GM18498 (cell line): ENCODE results near the gene CFAP52.
"Not testable (repeated sequence)": the region's sequence is repeated elsewhere in the genome, so short reads cannot be mapped to it uniquely, and the experiment has no call there.

Source experiments
- ATAC-seq: cut with Tn5 transposase; IDR thresholded peaks from one replicate; pipeline ENCODE4 v1.9.1; 2021; ENCODE audit warnings: mild to moderate bottlenecking, moderate library complexity; ENCODE audit not compliant: unreplicated experiment

The CFAP52 gene, protein sequence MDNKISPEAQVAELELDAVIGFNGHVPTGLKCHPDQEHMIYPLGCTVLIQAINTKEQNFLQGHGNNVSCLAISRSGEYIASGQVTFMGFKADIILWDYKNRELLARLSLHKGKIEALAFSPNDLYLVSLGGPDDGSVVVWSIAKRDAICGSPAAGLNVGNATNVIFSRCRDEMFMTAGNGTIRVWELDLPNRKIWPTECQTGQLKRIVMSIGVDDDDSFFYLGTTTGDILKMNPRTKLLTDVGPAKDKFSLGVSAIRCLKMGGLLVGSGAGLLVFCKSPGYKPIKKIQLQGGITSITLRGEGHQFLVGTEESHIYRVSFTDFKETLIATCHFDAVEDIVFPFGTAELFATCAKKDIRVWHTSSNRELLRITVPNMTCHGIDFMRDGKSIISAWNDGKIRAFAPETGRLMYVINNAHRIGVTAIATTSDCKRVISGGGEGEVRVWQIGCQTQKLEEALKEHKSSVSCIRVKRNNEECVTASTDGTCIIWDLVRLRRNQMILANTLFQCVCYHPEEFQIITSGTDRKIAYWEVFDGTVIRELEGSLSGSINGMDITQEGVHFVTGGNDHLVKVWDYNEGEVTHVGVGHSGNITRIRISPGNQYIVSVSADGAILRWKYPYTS

DNA sequence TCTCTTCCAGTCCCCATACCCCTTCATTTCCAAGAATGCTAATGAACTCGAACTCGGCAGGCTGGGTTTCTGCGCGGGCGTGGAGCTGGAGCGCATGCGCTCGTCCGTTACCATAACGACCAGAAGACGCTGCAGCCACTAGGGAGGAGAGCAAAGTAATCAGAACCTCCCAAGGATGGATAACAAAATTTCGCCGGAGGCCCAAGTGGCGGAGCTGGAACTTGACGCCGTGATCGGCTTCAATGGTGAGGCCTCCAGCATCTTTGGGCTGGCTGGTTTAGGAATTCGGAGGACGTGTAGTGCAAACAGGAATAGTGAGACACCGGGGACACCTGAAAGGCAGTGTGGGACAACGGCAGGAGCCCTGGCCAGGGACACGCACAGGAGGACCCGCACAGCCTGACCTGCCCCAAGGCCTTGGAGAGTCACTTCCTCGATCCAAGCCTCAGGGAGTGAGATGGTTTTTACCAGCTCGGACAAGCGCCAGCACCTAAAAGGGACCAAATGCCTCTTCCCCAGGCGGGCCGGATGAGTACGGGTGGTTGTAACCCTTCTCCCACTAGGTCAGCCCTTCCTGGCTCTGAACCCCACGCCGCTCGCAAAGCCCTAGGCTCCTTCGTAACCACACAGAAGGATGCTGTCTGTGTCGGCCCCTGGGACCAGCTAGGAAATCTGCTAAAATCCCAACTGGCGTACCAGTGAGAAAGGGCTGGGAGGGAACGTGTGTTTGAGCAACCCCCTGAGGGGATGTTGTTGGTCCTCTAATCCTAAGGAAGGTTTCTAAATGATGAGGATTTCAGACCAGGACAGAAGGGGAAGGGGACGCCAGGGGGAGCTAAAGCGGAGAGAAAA, at the start of gene CFAP52:
TSS of gene CFAP52 (plus strand) at position 122 of the 852 bp plus-strand sequence. CDS start at position 176, 54 bp downstream.
- peak; percentile 70 for ATAC-seq

DNA sequence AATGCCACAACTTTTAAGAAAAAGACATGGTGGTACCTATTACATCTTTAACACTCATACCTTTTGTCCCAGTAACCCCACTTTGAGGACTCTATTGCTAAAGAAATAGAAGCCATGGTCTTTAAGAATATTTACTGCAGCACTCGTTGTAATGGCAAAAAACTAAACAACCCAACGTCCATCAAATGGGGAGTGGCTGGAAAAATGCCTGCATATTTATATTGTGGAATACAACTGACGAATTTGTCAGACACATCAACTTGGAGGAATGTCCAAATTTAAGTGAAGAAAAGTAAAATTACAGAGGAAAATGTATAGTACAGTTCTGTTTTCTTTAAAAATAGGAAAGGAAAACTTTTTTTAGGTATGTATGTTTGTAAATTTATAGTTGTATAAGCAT, 48.7 kb upstream of the CFAP52 start:
- ATAC-seq: no peak

DNA sequence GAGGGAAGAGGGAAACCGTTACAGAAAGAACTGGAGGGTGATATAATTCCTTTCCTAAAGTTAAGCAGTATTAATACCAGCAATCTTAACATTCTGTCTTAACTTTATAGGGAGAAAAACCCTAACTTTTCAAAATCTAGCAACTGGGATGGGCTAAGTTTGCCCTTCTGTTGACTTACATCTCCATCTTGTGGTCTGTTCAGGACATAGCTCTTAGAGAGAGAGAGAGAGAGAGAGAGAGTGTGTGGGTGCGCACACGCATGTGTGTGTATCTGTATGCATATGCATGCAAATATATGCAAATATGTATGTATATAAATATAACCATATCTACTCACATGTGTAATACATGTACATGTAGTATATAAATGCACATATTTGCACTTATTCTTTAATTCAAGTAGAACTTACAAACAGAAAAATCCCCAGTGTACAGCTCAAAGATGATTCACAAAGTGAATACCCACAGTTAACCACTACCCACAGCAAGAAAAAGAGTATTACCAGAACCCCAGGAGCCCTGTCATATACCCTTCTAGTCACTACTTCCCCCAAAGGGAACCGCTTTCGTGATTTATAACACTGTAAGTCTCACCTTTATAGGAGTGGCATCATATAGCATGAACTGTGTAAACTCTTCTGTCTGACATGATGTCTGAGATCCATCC, 47.3 kb upstream of the CFAP52 start:
- no peak for ATAC-seq

DNA sequence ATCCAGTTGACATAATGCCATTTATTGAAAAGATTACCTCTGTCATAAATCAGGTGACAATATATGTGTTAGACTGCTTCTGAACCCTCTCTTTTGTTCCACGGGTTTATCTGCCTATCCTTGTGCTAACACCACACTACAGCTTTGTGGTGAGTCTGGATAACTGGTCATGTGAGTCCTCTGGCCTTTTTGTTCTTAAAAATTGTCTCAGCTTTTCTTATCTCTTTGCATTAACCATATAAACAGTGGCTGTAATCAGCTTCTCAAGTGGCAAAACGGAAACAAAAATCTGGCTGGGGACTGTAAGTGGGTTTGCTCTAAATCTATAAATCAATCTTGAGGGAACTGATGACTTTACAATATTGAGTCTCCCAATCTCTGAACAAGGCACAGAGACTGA, 45.4 kb upstream of the CFAP52 start:
- ATAC-seq: no peak

DNA sequence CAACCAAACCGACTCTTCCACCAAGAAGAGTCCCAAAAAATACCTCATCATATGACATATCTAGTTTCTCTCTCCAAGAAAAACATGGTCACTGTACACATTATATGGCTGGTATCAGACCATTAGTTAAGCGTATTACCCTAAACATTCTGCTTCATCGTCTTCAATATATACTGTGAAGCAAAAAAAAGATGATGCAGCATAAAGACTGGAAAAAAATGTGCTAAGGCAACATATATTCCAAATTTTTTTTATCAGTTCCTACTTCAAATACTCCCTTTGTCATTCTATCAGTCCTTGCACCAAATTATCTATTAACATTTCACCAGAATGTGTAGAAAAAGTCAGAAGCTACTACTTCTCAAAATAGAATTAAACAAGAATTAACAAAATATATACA, 43.7 kb upstream of the CFAP52 start:
- no peak for ATAC-seq

DNA sequence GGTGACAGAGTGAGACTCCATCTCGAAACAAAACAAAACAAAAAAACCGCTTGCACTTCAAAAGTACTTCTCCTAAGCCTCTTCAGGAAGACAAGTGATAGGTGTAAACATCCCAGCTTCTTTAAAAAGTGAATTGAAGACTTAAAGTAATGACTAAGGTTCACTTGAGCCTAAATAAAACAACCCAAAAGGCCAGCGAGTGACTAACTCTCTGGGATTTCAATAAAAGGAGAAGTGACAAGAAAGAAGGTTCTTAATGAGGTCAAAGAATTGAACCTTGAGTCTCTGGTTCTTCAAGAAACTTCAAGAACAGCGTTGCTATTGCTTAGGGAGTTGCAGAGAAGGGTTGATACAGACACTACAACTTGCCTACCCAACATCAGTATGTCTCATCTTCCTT, 43.0 kb upstream of the CFAP52 start:
- ATAC-seq: no peak

DNA sequence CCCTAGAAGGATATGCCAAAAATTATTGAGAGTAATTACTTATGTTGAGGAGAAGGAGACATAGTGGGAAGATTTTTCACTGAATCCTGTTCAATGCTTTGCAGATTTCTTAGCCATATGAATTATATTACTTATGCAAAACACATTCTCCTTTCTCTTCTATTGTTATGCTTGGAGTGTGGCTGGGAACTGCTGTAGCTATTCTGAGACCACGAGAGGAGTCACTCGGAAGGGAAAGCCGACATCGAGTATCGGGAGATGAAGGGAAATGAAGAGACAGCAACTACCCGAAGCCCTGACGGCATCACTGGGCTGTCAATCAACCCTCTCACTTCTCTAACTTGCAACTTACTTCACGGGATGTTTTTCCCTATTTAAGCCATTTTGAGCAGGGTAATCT, 40.4 kb upstream of the CFAP52 start:
- no peak for ATAC-seq

DNA sequence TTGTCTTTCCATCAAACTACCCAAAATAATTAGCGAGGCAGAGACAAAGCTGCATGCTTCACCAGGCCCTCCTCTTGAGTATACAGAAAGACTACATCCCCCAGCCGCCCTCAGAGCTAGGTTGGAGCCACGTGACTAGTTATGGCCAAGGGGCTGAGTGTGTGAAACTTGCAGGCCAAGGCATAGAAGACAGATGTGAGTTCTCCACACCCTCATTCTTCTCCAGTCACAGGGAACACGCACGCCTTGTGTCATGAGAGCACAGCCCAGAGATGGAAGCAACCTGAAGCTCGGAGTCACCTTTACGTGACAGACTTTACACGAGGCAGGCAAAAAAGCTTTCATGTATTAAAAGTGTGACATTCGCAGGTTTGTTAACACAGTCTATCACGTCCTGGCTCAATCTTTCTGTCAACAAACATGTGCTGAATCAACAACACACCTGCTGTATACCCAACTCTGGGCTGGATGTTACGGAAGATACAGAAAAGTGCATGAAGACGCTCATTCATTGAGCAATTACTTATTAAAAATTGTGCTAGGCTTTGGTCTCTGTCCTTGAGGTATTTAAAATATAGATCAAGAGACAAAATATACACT, 39.2 kb upstream of the CFAP52 start:
- no peak for ATAC-seq

DNA sequence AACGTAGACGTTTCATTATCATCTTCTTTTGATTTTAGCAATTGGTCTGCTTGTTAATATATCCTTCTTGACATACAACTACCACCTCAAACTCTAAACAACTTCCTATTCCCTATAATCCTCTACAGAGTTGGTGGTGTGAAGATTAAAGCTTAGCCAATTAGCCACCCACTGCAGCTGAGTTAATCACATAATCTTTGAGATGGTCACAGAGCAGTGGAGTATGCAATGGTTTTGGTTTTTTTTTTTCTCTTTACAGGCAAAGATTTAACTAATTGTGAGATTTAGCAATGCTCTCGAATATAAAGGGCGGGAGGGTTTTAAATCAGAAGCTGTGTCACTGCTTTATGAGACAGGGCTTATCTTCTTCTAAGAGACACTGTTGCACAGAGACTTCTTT, 37.8 kb upstream of the CFAP52 start:
- ATAC-seq: no peak

DNA sequence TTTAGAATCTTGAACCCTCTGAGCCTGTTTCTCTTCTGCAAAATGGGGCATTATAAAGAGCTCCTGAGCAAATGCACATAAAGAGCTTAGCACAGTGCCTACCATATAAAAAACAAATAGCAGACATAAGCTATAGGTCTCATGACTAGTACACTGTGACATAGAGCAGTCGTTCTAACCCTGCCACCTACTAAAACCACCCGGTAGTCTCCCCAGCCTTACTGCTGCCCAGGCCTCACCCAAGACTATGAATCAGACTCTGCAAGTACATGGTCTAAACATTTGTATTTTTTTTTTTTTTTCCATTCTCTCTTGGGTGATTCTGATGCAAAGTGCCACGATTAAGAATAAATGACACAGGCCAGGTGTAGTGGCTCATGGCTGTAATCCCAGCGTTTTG, 34.7 kb upstream of the CFAP52 start:
- no peak for ATAC-seq

DNA sequence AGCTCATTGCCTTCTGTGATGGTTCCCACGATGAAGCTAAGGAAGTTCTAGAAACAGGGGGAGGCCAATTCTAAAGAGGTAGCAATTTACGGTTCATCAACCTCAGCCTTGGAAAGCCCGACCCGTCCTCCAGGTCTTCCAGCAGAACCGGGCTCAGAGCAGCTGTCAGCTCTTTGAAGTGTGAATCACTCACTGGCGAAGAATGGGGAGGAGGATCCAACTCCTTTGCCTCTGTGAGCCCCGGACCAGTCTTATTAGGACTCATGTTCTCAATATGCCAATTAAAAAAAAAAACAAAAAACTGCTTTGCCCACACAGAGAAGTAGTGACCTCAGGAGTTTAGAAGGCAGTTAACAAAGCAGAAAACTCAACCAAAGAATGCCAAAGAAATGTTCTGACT, 32.2 kb upstream of the CFAP52 start:
- ATAC-seq: no peak

DNA sequence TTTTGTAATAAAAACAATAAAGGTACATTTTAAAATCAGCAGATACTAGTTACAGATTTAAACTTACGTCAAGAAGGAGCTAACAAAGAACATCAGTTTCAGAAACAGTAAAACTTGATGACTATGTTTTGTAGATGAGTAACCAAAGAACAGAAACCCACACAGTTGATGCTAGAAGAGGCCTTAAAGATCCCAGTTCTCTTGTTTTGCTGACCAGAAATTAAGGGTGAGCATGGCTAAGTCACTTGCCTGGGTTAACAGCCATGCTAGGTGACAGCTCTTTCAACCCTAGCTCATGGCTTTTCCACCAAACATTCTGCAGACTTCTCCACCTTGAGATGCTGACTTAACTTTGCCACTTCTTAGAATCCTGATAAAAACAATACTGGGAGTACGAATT, 27.2 kb upstream of the CFAP52 start:
- ATAC-seq: no peak

DNA sequence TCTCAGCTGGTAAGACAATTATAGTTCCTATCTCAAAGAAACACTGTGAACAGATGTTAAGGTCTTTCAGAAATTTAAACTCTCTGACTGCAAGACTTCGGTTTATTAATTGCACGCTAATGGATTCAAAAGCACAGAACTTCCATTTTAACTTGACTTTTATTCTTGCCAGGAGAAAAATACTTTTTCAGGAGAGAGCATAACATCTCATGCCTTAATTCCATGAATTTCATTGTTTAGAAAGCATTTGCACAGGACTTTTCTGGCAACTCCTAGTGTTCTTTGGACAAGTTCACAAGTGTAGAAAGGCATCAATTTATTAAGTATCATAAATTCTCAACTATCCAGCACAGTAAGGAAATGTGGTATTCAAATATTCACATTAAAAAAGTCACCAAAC, 23.3 kb upstream of the CFAP52 start:
- ATAC-seq: no peak

DNA sequence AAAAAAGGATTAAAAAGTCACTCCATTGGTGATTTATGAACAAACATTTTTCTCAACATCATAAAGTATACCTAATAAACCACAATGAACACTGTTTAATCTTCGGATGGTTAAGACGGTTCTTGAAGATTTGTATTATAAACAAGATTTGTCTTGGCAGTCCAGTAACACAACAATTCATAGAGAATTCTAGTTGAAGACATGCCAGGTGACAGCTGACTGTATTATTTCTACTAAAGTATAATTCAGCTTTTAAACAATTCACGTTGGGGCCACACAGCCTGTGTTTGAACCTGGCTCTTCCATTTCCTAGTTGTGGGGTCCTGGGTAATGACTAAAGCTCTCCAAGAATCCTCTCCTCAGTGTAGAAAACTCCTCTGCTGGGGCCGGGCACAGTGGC, 22.8 kb upstream of the CFAP52 start:
- no peak for ATAC-seq

DNA sequence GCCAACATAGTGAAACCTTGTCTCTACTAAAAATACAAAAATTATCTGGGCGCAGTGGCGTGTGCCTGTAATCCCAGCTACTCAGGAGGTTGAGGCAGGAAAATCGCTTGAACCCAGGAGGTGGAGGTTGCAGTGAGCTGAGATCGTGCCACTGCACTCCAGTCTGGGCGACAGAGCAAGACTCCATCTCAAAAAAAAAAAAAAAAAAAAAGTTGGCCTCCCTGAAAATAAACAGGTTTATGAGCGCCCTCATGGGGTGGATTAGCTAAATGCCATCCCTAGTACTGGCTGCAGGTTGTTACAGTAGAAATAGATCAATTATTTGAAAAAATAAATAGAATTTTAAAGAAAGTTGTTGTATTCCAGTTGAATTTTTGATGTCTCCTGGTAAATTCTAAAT, 21.7 kb upstream of the CFAP52 start:
- not testable (repeated sequence) for ATAC-seq

DNA sequence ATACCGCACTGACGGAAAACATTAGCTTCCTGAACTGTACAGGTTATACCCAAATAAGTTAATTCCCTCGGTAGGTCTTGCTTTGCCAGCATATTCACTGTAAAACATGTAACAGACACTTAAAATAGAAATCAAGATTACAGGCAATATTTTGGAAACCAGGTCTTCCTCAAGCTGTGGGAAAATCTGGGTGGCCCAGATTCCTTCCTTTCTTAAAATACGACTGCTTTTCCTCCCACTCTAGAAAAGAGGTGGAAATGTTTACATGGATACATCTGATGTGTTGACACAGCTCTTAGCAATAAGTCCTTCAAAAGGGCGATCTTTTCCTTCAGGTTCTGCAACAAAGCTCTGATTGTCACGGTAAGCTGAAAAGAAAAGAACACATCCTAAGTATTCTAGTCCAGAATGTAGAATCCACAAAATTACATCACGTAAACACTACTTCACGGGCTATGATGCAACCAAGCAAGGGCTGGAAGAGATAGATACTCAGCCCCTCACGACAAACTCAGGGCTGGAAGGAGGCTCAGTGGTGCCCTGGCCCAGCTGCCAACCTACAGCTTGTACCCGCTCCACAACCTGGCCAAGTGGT, 19.2 kb upstream of the CFAP52 start:
- no peak for ATAC-seq

DNA sequence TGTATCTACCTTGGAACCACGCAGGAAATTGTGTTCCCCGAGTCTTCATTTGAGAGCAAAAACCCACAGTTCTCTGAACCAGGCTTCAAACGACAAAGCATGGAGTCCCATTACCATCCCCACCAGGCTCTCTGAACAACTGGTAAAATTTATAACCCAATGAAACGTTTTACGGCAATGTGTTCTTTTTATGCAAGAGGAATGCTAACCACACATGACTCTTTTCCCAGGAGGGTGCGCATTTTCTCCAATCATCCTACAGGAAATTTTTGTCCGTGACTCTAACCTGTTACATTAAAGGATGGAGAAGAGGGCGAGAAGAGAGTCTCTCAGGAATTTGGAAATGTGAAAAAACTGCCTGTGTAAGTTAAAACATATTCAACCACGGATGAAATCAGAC, 18.6 kb upstream of the CFAP52 start:
- no peak for ATAC-seq

DNA sequence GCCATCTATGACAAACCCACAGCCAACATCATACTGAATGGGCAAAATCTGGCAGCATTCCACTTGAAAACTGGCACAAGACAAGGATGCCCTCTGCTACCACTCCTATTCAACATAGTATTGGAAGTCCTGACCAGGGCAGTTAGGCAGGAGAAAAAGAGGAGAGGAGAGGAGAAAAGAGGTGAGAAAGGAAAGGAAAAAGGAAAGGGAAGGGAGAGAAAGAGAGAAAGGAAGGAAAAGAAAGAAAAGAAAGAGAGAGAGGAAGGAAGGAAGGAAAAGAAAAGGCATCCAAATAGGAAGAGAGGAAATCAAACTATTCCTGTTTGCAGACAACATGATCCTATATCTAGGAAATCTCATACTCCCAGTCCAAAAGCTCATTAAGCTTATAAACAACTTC, 12.3 kb upstream of the CFAP52 start:
- no peak for ATAC-seq

DNA sequence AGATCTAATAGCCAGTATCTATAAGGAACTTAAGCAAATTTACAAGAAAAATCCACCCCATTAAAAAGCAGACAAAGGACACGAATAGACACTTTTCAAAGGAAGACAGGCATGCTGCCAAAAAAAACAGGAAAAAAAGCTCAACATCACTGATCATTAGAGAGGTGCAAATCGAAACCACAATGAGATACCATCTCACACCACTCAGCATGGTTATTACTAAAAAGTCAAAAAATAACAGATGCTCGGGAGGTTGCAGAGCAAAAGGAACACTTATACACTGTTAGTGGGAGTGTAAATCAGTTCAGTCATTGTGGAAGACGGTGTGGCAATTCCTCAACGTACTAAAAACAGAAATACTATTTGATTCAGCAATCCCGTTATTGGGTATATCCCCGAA, 10.4 kb upstream of the CFAP52 start:
- no peak for ATAC-seq

DNA sequence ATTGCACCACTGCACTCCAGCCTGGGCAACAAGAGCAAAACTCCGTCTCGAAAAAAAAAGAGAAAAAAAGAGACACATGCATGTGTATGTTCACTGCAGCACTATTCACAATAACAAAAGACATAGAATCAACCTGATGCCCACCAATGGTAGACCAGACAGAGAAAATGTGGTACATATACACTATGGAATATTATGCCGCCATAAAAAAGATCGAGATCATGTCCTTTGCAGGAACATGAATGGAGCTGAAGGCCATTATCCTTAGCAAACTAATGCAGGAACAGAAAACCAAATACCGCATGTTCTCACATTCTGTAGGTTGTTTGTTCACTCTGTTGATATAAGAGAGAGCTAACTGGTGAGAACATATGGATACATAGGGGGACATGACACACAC, 9.7 kb upstream of the CFAP52 start:
- ATAC-seq: not testable (repeated sequence)
